ENCODE data around the gene COLEC11. TPM values are rescaled to one million over a fixed set of nuclear protein-coding genes. Genes with fewer than 3 reads are reported as not detected.

Gene COLEC11
- total and polyA plus RNA-seq, 9 of the 15 experiments (the other 6 are each of a cell fraction or from before 2014, with no cell fraction given), result 0.32 to 4.3 (median 1.8) TPM

GRCh38 chr2:3581367-3582262, 13.3 kb upstream of the COLEC11 start (continued):
- no peak for TF ChIP-seq REST (IDR thresholded peaks at IDR 0.05; ENCODE audit: borderline replicate concordance)
- no peak for TF ChIP-seq REST (CRISPR knock-in tag; IDR thresholded peaks at IDR 0.05; ENCODE audit: low read depth)
- no peak for TF ChIP-seq GATA2 (CRISPR knock-in tag; IDR thresholded peaks at IDR 0.05)
- no peak for TF ChIP-seq ATF1 (CRISPR knock-in tag; IDR thresholded peaks at IDR 0.05)
- no peak for TF ChIP-seq ATF1 (tag; IDR thresholded peaks at IDR 0.05)
- TF ChIP-seq NFIX (CRISPR knock-in tag; IDR thresholded peaks at IDR 0.05; ENCODE audit: low read depth), result peak; percentile 93
- TF ChIP-seq CLOCK (CRISPR knock-in tag; IDR thresholded peaks at IDR 0.05; ENCODE audit: borderline replicate concordance), result no peak
- TF ChIP-seq PATZ1 (CRISPR knock-in tag; IDR thresholded peaks at IDR 0.05; ENCODE audit: borderline replicate concordance), result no peak
- no peak for TF ChIP-seq PRDM10 (IDR thresholded peaks at IDR 0.05; ENCODE audit: partially characterized antibody)
- no peak for TF ChIP-seq ZKSCAN1 (IDR thresholded peaks at IDR 0.05; ENCODE audit: low read depth, low read length)
